B cell (primary cell): Measurements from ENCODE around the gene PYM1. TPM values are rescaled to one million over a fixed set of nuclear protein-coding genes. Genes with fewer than 3 reads are reported as not detected.
A peak's percentile ranks its signal among the peaks of the same experiment; 100 is the strongest.

ENCODE experiments used
- ATAC-seq: fragments of 200-7000 bp; cut with Tn5 transposase; one replicate; pipeline ENCODE4 v1.10.0; 2021; ENCODE audit warnings: low read depth, mild to moderate bottlenecking, moderate number of reproducible peaks, moderate library complexity
- CTCF ChIA-PET: fragments of 350-600 bp; sonication (Branson Sonifier 250); formaldehyde crosslinking; loops from one replicate; lab custom pipeline; 2021; ENCODE audit warnings: antibody characterized with exemption, inconsistent platforms; lab: Charles Lee
- POLR2A ChIA-PET: fragments of 350-600 bp; sonication (Branson Sonifier 250); formaldehyde crosslinking; loops from one replicate; lab custom pipeline; 2021; ENCODE audit warnings: antibody characterized with exemption; lab: Charles Lee
- DNase-seq: peaks from one replicate; pipeline ENCODE4 v3.0.0; 2013
- H2AFZ ChIP-seq: 2 replicates; pipeline ENCODE4 v1.6.1; 2012; ENCODE audit warnings: mild to moderate bottlenecking, low read depth, low read length; ENCODE audit not compliant: insufficient read depth, poor library complexity, severe bottlenecking
- H3K27ac ChIP-seq, 2 donors: 1 replicate in 1 of 2; 2 replicates in 1 of 2; pipeline ENCODE4 v1.5.1; 2012 to 2013; ENCODE audit warnings: low read length in 2 of 2, mild to moderate bottlenecking in 2 of 2, moderate library complexity in 1 of 2
- H3K27me3 ChIP-seq, 4 experiments: fragments of 200-600 bp in 1 of 4; sonication (generic) in 1 of 4; replicated peaks in 1 of 4; 1 replicate in 2 of 4; 2 replicates in 2 of 4; pipeline versions ENCODE4 v1.6.1 to v1.7.0; 2013 to 2016; ENCODE audit warnings: low read length in 3 of 4, mild to moderate bottlenecking in 2 of 4, mixed read lengths in 1 of 4, moderate library complexity in 1 of 4; ENCODE audit not compliant: insufficient read depth in 4 of 4, control insufficient read depth in 3 of 4; ENCODE audit errors: control extremely low read depth in 1 of 4
- H3K36me3 ChIP-seq, 2 experiments: replicated peaks in 1 of 2; 1 replicate in 1 of 2; 2 replicates in 1 of 2; pipeline versions ENCODE4 v1.6.1 to v1.7.1; 2013; ENCODE audit warnings: low read length in 1 of 2; ENCODE audit not compliant: insufficient read depth in 2 of 2, control insufficient read depth in 1 of 2; ENCODE audit errors: control extremely low read depth in 1 of 2, extremely low read depth in 1 of 2
- H3K4me1 ChIP-seq, 2 donors: fragments of 200-600 bp in 1 of 2; sonication (generic) in 1 of 2; 1 replicate in 1 of 2; 2 replicates in 1 of 2; pipeline versions ENCODE4 v1.5.1 to v1.6.1; 2013 to 2017; ENCODE audit warnings: low read length in 2 of 2; ENCODE audit not compliant: control insufficient read depth in 2 of 2, insufficient read depth in 2 of 2
- H3K4me2 ChIP-seq: replicated peaks from 2 replicates; pipeline ENCODE3; 2012; ENCODE audit warnings: mild to moderate bottlenecking, low read depth, low read length; ENCODE audit not compliant: poor library complexity, severe bottlenecking
- H3K4me3 ChIP-seq, 5 experiments: fragments of 200-600 bp in 1 of 5; sonication (generic) in 1 of 5; 1 replicate in 3 of 5; 2 replicates in 2 of 5; pipeline versions ENCODE4 v1.5.1 to v1.7.0; 2011 to 2016; ENCODE audit warnings: low read length in 4 of 5, mild to moderate bottlenecking in 4 of 5, low read depth in 2 of 5, control low read depth in 1 of 5, moderate library complexity in 1 of 5; ENCODE audit not compliant: insufficient read depth in 1 of 5; ENCODE audit errors: control extremely low read depth in 1 of 5, extremely low read depth in 1 of 5
- H3K79me2 ChIP-seq: fragments of 200-600 bp; sonication (generic); one replicate; pipeline ENCODE4 v1.6.0; 2016; ENCODE audit warnings: low read length; ENCODE audit not compliant: control insufficient read depth, insufficient read depth
- H3K9ac ChIP-seq: fragments of 200-600 bp; sonication (generic); 2 replicates; pipeline ENCODE4 v1.6.1; 2017; ENCODE audit warnings: mild to moderate bottlenecking, low read length, moderate library complexity
- H3K9me3 ChIP-seq, 3 donors: one replicate each; pipeline versions ENCODE4 v1.6.1 to v1.7.1; 2013; ENCODE audit warnings: low read length in 2 of 3; ENCODE audit not compliant: control insufficient read depth in 2 of 3, insufficient read depth in 1 of 3; ENCODE audit errors: control extremely low read depth in 1 of 3
- H4K20me1 ChIP-seq: 2 replicates; pipeline ENCODE4 v1.6.0; 2012; ENCODE audit warnings: mild to moderate bottlenecking, low read length; ENCODE audit not compliant: insufficient read depth, control insufficient read depth, poor library complexity, severe bottlenecking
- H3K27ac Mint-ChIP-seq: one replicate; pipeline ENCODE4 v1.8.0; 2021; ENCODE audit warnings: mixed read lengths
- H3K27me3 Mint-ChIP-seq: one replicate; pipeline ENCODE4 v1.8.0; 2021; ENCODE audit warnings: mixed read lengths
- H3K4me1 Mint-ChIP-seq: one replicate; pipeline ENCODE4 v1.8.0; 2021; ENCODE audit warnings: mixed read lengths
- H3K4me3 Mint-ChIP-seq: one replicate; pipeline ENCODE4 v1.8.0; 2021; ENCODE audit warnings: mixed read lengths
- H3K9me3 Mint-ChIP-seq: one replicate; pipeline ENCODE4 v1.8.0; 2022; ENCODE audit warnings: mixed read lengths; ENCODE audit not compliant: insufficient read depth
- EZH2 ChIP-seq: IDR thresholded peaks from 2 replicates; pipeline ENCODE4 v1.6.1; 2012; ENCODE audit warnings: borderline replicate concordance, low read depth, mild to moderate bottlenecking, moderate library complexity, low read length; ENCODE audit not compliant: insufficient read depth, poor library complexity, severe bottlenecking
- WGBS: methylation state at CpG from one replicate; pipeline ENCODE4 v1.1.5; 2013; ENCODE audit warnings: missing lambda C conversion rate; ENCODE audit not compliant: insufficient coverage; 5-methylcytosine and 5-hydroxymethylcytosine counted together
- intact Hi-C: fragments of 100-400 bp; cut with micrococcal nuclease; formaldehyde crosslinking; loops from one replicate; pipeline ENCODE4 v1.10.0; 2022
- polyA plus RNA-seq: library from polyadenylated mRNA; depleted of rRNA; stranded (reverse); fragments of >200 nt; gene quantifications from 2 replicates; pipeline ENCODE4 v1.2.3, GENCODE V29; 2012
- total RNA-seq, 2 donors: library from RNA; stranded (reverse); fragments of 120-200 nt in 1 of 2; gene quantifications; 1 replicate in 1 of 2; 2 replicates in 1 of 2; pipeline versions ENCODE4 v1.2.3 to v1.2.4, GENCODE V29; 2013 to 2022
- TF ChIP-seq, protein P1 (sequence below): fragments of 200-600 bp; IDR thresholded peaks from one replicate; pipeline ENCODE4 v1.8.0; 2022; ENCODE audit warnings: antibody characterized with exemption, mild to moderate bottlenecking

The PYM1 gene
- total and polyA plus RNA-seq, 2 donors (not counting 1 experiment from before 2014, with no cell fraction given) = 22.5 to 39.2 TPM

DNA sequence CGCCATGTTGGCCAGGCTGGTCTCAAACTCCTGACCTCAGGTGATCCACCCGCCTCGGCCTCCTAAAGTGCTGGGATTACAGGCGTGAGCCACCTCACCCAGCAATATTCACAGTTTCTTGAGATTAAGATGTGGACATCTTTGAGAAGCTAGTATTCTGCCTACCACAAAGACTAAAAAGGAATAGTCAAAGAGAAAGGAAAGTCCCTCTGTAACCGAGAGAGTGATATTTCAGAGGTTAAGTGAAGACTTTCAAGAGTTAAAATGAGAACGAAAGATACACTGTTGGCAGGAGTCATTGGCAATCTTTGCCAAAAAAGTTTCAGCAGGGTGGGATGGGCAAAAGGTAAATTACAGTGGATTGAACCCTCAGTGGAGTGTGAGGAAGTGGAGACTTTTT, 18.9 kb upstream of the PYM1 start:
- Histone ChIP-seq H3K4me1 (no peaks in the 10 kb centered on the region), H3K9ac (no peak overlapping the region), H3K79me2 (peaks cover 11% of the 10 kb centered on the region), H3K4me3 (no peak overlapping the region), H4K20me1 (peaks cover 4% of the 10 kb centered on the region), H3K9me3 (no peaks in the 10 kb centered on the region), H3K4me2 (no peak overlapping the region), H3K36me3 (peaks cover 21 to 59% of the 10 kb centered on the region in 2 experiments), H3K27me3 (no peaks in the 10 kb centered on the region), H2AFZ (no peak overlapping the region), H3K27ac (no peak overlapping the region)
- intact Hi-C loops = no loop called here
- Mint-ChIP-seq H3K4me1 (peaks cover 1% of the 10 kb centered on the region), H3K27me3 (no peaks in the 10 kb centered on the region), H3K4me3 (no peak overlapping the region), H3K27ac (peak overlapping the region; percentile 60), H3K9me3 (no peaks in the 10 kb centered on the region)
- DNase-seq = no peak
- TF ChIP-seq, protein P1, sequence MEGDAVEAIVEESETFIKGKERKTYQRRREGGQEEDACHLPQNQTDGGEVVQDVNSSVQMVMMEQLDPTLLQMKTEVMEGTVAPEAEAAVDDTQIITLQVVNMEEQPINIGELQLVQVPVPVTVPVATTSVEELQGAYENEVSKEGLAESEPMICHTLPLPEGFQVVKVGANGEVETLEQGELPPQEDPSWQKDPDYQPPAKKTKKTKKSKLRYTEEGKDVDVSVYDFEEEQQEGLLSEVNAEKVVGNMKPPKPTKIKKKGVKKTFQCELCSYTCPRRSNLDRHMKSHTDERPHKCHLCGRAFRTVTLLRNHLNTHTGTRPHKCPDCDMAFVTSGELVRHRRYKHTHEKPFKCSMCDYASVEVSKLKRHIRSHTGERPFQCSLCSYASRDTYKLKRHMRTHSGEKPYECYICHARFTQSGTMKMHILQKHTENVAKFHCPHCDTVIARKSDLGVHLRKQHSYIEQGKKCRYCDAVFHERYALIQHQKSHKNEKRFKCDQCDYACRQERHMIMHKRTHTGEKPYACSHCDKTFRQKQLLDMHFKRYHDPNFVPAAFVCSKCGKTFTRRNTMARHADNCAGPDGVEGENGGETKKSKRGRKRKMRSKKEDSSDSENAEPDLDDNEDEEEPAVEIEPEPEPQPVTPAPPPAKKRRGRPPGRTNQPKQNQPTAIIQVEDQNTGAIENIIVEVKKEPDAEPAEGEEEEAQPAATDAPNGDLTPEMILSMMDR = no peak
- TF ChIP-seq EZH2 = no peak
- CTCF ChIA-PET = no interaction called here
- WGBS = 78% methylated on average over 2 of the region's 6 CpGs
- no peak for ATAC-seq
- POLR2A ChIA-PET = interaction anchor here (0.7 kb wide), 2 partner anchors 12 to 56 kb away, joined by 3 to 5 read pairs; no protein-coding TSS in a partner anchor

DNA sequence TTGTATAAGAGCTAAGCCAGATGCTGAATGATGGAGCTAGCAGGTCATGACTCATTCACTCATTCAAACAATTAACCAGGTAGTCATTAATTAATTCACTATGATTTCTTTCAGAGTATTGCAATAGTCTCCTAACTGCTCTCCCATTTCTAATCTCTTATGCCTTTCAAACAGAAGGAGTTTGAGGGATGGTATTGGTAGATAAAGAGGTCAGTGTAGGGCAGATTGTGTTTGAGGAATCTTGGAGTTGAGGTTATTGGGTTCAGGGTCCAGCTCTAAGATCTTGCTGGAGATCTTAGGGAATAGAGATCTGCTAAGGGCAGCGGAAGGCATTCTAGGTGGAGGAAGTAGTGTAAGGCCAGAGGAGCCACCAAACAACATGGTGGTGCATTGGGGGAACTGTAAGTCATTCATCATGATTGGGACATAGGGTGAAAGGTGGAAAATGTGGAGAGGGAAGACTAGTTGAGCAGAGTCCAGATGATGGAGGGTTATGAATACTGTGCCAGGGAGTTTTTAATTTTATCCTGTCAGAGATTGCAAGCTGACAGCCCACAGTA, 15.0 kb upstream of the PYM1 start:
- H3K27ac ChIP-seq = no peak overlapping the region
- H3K36me3 ChIP-seq = peaks cover 17 to 78% of the 10 kb centered on the region in 2 experiments
- no peaks in the 10 kb centered on the region for H3K27me3 ChIP-seq
- no peak for DNase-seq
- 100% methylated on average over 1 of the region's 1 CpG for WGBS
- Mint-ChIP-seq H3K4me1 (peaks cover 12% of the 10 kb centered on the region), H3K27ac (no peak overlapping the region), H3K4me3 (no peak overlapping the region), H3K27me3 (no peaks in the 10 kb centered on the region), H3K9me3 (no peaks in the 10 kb centered on the region)
- TF ChIP-seq, protein P1 = no peak
- no peak for TF ChIP-seq EZH2
- H2AFZ ChIP-seq = no peak overlapping the region
- CTCF ChIA-PET = interaction anchor here (1.0 to 8.7 kb wide), 4 partner anchors 13 to 203 kb away, joined by 3 to 155 read pairs (median 58); partner anchors contain the start of genes DGKA and PYM1
- POLR2A ChIA-PET = no interaction called here
- peaks cover 10% of the 10 kb centered on the region for H4K20me1 ChIP-seq
- H3K9me3 ChIP-seq = no peaks in the 10 kb centered on the region
- H3K4me1 ChIP-seq = peaks cover 7 to 12% of the 10 kb centered on the region in 2 donors
- intact Hi-C loops = no loop called here
- ATAC-seq = no peak
- H3K4me2 ChIP-seq = no peak overlapping the region
- no peak overlapping the region for H3K4me3 ChIP-seq
- no peak overlapping the region for H3K9ac ChIP-seq
- peaks cover 19% of the 10 kb centered on the region for H3K79me2 ChIP-seq
